ENCODE data around the gene NIPAL3.

DNA sequence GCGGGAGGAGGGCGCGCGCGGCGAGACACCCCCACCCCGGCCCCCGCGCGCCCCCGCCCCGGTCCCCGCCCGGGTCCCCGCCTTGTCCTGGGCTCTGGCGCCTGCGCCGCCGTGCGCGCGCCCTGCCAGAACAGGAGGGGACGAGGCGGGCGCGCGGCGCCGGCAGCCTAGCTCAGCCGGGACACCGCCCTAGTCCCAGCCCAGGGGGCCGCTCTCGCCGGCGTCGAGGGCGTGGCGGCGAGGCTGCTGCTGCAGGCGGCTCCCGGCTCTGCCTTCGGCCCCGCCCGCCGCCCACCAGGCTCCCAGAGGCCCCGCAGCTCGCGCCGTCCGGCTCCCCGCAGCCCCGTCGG, 87.1 kb downstream of the NIPAL3 start, which contains the start of gene RCAN3:
- TF ChIP-seq POLR2A (IDR thresholded peaks at IDR 0.05; ENCODE audit: low read length): no peak
- no peak for TF ChIP-seq GATA1 (IDR thresholded peaks at IDR 0.05; ENCODE audit: low read depth, low read length)
